ENCODE results near the gene HLA-DQA2.
"Not testable (repeated sequence)": the region's sequence is repeated elsewhere in the genome, so short reads cannot be mapped to it uniquely, and the experiment has no call there.

Gene HLA-DQA2

DNA sequence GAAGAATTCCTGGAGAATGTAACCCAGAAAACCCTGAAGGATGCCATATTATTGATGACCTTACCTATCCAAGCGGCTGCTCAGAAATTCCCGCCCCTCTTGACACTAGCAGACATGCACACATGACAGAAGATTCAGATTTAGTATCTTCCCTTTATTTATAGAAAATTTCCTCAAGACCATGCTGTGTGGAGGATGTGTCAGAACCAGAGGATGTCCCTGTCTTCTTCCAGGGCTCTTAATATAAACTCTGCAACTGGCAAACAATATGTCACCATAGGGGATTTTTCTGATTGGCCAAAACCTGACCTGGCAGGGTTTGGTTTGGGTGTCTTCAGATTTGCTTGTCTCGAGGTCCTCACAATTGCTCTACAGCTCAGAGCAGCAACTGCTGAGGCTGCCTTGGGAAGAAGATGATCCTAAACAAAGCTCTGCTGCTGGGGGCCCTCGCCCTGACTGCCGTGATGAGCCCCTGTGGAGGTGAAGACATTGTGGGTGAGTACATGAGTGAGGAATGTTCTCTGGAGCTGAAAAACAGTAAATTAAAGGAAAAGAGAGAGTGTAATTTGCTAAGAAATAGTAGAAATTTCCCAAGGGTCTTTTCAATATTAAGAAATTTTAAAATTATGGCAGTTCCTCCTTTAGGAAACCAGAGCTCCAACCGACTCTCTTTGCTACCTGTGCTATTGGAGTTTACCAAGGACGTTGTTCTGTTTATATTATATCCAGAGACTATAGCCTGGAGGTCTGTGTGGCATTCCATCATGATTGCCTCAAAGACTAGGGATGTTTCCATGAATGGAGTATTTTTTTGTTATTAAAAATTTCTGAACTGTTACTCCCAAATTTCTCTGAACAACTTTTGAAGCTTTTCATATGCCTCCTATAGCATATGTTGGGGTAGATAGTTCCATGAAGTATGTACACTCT, at the start of gene HLA-DQA2:
TSS of gene HLA-DQA2 (plus strand) at position 361 of the 930 bp plus-strand sequence. CDS start at position 414, 53 bp downstream.
- no peak for DNase-seq

GRCh38 chr6:32692019-32692418, 49.2 kb upstream of the HLA-DQA2 start:
- peak; percentile 51 for DNase-seq

DNA sequence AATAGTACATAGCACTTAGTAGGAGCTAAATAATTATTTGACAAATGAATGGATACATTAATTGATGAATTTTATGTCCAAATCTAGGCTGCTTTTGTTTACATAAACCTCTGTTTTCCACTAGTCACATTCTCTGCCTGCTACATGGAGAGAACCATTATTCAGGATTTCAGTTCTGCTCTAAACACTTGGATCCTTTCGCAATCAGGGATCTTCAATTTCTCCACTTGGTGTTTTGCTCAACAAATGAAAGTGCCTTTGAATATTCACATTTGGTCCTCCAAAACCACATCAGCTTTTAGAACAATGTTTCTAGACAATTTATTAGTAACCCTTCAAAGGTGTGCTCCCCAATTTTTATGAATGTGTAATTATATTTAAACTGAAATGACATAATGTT, 44.2 kb upstream of the HLA-DQA2 start:
- DNase-seq: no peak

- DNase-seq: peak; percentile 8
These were observed 40.7 kb upstream of the HLA-DQA2 start for GRCh38 chr6:32700391-32701040.

GRCh38 chr6:32703347-32703746, 37.8 kb upstream of the HLA-DQA2 start:
- no peak for DNase-seq

DNA sequence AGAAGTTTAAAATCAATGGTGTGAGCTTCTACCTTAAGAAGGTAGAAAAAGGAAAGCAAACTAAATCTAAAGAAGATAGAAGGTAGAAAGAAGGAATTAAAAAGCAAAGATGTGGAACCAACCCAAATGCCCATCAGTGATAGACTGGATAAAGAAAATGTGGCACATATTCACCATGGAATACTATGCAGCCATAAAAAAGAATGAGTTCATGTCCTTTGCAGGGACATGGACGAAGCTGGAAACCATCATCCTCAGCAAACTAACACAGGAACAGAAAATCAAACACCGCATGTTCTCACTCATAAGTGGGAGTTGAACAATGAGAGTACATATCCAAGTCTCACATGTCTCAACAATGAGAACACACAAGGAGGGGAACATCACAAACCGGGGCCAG, 36.0 kb upstream of the HLA-DQA2 start:
- DNase-seq: not testable (repeated sequence)

DNA sequence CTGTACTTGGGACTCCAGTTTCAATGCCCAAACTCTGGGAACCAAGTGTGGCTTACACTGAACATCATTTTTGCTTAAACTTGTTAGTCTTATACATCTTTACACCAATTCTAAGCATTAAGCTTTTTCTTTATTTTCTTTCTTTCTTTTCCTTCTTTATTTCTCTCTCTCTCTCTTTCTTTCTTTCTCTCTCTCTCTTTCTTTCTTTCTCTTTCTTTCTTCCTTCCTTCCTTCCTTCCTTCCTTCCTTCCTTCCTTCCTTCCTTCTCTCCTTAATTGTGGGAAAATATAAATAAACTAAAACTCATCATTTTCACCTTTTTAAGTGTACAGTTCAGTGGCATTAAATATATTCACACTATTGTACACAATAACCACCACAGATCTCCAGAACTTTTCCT, 31.6 kb upstream of the HLA-DQA2 start:
- no peak for DNase-seq

DNA sequence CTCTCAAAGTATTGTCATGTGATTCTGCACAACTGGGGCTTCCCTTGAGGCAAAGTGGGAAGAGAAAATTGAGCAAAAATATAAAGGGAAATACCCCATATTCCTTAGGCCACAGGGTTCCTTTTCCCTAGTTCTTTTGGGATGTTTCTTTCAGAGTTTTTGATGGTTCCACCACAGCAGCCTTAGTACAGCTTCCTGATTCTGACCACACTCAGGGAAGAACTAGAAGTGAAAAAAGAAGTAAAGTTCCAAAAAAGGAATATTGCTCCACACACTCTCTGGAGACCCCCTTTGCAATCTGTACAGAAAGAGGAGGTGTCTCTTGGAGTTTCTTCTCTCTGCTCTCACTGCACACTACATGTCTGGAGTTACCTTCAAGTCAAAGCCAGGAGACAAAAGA, 27.9 kb upstream of the HLA-DQA2 start:
- no peak for DNase-seq

- DNase-seq: no peak
These were observed 24.8 kb upstream of the HLA-DQA2 start for GRCh38 chr6:32716396-32716795.

DNA sequence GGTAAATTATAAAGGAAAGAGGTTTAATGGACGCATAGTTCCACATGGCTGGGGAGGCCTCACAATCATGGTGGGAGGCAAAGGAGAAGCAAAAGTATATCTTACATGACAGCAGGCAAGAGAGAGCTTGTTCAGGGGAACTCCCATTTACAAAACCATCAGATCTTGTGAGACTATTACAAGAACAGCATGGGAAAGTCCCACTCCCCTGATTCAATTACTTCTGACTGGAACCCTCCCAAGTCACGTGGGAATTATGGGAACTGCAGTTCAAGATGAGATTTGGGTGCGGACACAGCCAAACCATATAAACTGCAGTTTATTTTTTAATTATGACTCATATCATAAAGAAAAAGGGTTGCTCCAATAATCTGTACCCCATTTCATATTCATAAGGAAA, 22.3 kb upstream of the HLA-DQA2 start:
- DNase-seq: no peak

- no peak for DNase-seq
These were observed 3.1 kb upstream of the HLA-DQA2 start for GRCh38 chr6:32738126-32738525.

- no peak for DNase-seq
These were observed 1.2 kb downstream of the HLA-DQA2 start for GRCh38 chr6:32742374-32742773.

GRCh38 chr6:32744776-32745175, 3.6 kb downstream of the HLA-DQA2 start:
- no peak for DNase-seq

DNA sequence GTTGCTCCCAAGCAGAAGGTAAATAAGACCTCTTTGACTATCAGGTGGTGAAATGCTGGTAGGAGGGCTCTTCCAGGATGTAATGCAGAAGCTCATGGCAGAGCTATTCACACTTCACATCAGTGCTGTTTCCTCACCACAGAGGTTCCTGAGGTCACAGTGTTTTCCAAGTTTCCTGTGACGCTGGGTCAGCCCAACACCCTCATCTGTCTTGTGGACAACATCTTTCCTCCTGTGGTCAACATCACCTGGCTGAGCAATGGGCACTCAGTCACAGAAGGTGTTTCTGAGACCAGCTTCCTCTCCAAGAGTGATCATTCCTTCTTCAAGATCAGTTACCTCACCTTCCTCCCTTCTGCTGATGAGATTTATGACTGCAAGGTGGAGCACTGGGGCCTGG, 4.5 kb downstream of the HLA-DQA2 start:
- DNase-seq: not testable (repeated sequence)

DNA sequence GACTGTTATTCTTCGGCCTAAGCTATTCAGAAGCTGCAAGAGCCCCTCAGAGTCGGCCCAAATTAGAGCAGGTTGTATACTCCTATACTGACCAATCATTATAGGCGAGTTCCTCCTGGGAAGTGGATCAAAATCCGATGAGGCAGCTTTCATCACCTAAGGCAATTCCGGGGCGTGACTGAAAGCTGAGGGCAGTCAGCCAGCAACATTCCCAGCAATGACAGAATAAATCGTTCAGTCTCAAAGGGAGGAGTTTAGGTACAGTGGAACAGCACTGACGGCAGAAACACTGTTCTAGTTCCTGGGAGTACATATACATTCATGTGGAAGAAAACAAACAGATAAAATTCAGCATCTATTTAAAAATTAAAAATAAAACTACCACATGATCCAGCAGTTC, 11.4 kb downstream of the HLA-DQA2 start:
- no peak for DNase-seq

DNA sequence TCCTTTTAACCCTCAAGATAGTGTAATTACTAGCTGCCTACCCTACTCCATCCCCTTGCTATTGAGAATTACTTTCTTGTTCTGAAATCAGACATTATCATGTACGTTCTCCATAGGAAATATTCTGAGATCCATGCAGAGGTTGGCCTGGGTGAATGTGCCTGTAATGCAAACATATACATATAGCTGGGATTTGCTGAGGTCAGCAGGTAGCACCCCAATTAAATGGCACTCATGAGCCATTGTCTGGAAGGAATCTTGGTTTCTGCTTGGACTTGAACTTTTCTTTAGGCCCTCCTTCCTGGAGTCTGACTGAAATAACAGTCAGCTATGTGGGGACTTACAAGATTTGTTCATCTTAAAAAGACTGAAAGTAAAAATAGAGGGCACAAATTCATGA, 18.5 kb downstream of the HLA-DQA2 start:
- no peak for DNase-seq

GRCh38 chr6:32761072-32761471, 19.9 kb downstream of the HLA-DQA2 start:
- no peak for DNase-seq

DNA sequence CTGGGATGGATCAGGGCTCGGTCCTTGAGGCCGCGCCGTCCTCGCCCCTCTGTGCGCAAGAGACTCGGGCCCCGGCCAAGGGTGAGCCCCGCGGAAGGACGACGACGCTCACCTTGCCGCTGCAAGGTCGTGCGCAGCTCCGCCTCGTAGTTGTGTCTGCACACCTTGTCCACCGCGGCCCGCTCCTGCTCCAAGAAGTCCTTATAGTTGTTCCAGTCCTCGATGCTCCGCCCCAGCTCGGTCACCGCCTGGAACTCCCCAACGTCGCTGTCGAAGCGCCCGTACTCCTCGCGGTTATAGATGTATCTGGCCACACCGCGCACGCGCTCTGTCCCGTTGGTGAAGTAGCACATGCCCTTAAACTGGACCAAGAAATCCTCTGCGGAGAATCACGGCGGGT, 20.4 kb downstream of the HLA-DQA2 start:
- no peak for DNase-seq

DNA sequence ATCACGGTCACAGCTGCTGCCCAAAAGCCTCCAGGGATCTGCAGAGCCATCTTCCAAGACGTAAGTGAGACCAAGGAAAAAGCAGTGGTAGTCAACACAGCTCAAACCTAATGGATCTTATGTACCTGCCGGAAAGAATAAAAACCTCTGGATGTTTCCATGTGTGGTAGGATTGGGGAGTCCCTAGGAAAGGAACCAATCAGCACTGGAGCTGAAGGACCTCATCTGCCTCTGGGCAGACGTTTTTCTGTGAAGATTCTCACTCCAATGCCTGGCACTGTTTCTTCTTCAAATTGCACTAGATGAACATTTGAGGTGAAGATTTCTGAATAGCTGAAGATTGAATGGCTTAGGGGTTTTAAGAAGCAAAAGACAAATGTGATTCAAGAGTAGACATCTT, 22.2 kb downstream of the HLA-DQA2 start, which contains the start of gene HLA-DQB2:
TSS of gene HLA-DQB2 (minus strand) at position 112 of the 400 bp plus-strand sequence. CDS start at position 50, 62 bp downstream.
- DNase-seq: no peak

- DNase-seq: no peak
These were observed 22.9 kb downstream of the HLA-DQA2 start for GRCh38 chr6:32764048-32764447.

DNA sequence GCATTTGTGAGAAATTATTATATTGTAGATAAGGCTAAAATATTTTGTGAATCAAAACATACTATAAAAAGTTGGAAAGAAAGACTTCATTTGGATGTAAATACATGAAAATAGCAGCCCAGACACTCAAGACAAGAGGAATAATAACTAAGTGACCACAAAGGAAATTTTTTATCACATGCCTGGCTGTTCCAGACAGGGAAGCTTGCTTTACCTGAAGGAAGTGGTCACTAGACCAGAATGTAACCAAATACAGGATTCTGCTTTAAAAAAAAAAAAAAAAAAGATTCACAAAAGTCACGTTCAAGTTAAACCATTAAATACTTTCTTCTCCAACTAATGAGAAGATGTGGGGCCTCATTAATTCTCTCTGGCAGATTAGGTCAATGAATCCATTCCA, 31.5 kb downstream of the HLA-DQA2 start:
- DNase-seq: no peak

DNA sequence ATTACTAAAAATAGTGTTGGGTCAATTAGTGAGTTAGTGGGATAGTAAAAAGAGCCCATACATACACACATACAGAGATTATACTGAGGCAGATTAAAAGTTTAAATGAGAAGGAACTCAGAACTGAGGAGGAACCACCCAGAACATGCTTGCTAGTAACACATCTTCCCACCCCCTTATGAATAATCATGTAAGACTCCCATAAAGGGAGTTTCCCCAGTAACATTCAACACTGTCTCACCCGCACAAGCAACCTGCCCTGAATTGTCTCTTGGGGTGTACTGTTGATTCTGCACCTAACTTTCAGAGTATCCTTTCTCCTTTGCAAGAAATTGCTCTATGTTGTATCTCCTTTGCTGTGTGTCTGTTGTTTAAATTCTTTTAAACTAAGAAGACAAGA, 33.2 kb downstream of the HLA-DQA2 start:
- DNase-seq: no peak

GRCh38 chr6:32775071-32775470, 33.9 kb downstream of the HLA-DQA2 start:
- no peak for DNase-seq

DNA sequence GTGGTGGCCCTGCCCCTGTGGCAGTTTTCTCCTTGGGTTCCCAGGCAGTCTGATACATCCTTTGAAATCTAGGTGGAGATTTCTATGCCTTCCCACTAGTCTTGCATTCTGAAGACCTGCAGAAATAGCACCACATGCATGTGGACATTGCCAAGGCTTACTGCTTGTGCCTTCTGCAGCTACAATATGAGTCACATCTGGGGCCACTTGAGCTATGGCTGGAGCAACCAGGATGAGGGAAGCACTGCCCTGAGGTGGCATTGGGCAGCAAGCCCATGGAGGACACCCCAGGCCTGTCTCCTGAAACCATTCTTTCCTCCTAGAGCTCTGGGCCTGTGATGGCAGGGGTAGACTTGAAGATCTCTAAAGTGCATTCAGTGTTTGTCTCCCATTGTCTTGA, 37.8 kb downstream of the HLA-DQA2 start:
- DNase-seq: no peak

Data from activated CD4-positive, alpha-beta T cell treated with anti-CD3 and anti-CD28 coated beads for 48 hours (primary cell).